Left ventricle myocardium superior (tissue), 1 donor: Measurements from ENCODE around the gene S100A9. TPM values are rescaled to one million over a fixed set of nuclear protein-coding genes. Genes with fewer than 3 reads are reported as not detected.
"Not testable (repeated sequence)": the region's sequence is repeated elsewhere in the genome, so short reads cannot be mapped to it uniquely, and the experiment has no call there.

Experiments
- ATAC-seq: fragments of 200-7000 bp; cut with Tn5 transposase; one replicate; pipeline ENCODE4 v1.9.1; 2020; ENCODE audit warnings: mild to moderate bottlenecking, moderate library complexity
- DNase-seq: peaks from one replicate; pipeline ENCODE4 v3.0.0-alpha.2; 2020
- intact Hi-C: fragments of 100-400 bp; cut with micrococcal nuclease; formaldehyde crosslinking; loops from one replicate; pipeline ENCODE4 v1.11.0; 2022
- total RNA-seq: library from RNA; stranded (reverse); fragmentation: NEBNext Ultra II Directional; extraction: Animal tissue kit (Norgen Biotek cat#: 25700); gene quantifications from one replicate; pipeline ENCODE4 v1.2.1, GENCODE V29; 2021
- donor health status: DM: no; HTN: yes; CAD: no; lungs with severe emphysema.

S100A9 gene
- total RNA-seq, 1 donor from 2014 or later, result 87.0 TPM

GRCh38 chr1:153399401-153400055 lies 41.9 kb downstream of the S100A9 start:
- DNase-seq (no peak), ATAC-seq (no peak)
- intact Hi-C loops, result no loop called here

- no peak for ATAC-seq
- intact Hi-C loops, result no loop called here
- DNase-seq, result no peak
Observed at GRCh38 chr1:153400244-153400643, 42.6 kb downstream of the S100A9 start.

GRCh38 chr1:153401461-153401860 lies 43.8 kb downstream of the S100A9 start:
- intact Hi-C loops, result no loop called here
- ATAC-seq, result no peak
- DNase-seq, result no peak

- ATAC-seq (no peak), DNase-seq (no peak)
- intact Hi-C loops, result no loop called here
Observed at GRCh38 chr1:153402226-153402625, 44.6 kb downstream of the S100A9 start.

GRCh38 chr1:153403421-153404085 lies 45.9 kb downstream of the S100A9 start:
- DNase-seq, result no peak
- intact Hi-C loops, result no loop called here
- ATAC-seq, result no peak

- DNase-seq (no peak), ATAC-seq (no peak)
- intact Hi-C loops, result no loop called here
Observed at GRCh38 chr1:153404086-153404635, 46.5 kb downstream of the S100A9 start.

GRCh38 chr1:153404768-153405167 lies 47.1 kb downstream of the S100A9 start:
- intact Hi-C loops, result no loop called here
- ATAC-seq, result no peak
- peak; percentile 61 for DNase-seq

GRCh38 chr1:153405825-153406599 lies 48.4 kb downstream of the S100A9 start:
- intact Hi-C loops, ATAC-seq: not testable (repeated sequence)

GRCh38 chr1:153407274-153407673 lies 49.6 kb downstream of the S100A9 start:
- ATAC-seq, DNase-seq, intact Hi-C loops: not testable (repeated sequence)

More at GRCh38 chr1:153405825-153406599, 48.4 kb downstream of the S100A9 start:
- not testable (repeated sequence) for DNase-seq

Other genes starting within 250 kb of the S100A9 start
- gene SPRR2F, start 244.3 kb upstream of the S100A9 start, total RNA-seq, result not detected
- not detected for gene SPRR2G, start 207.0 kb upstream of the S100A9 start, total RNA-seq
- not detected for gene LELP1, start 154.4 kb upstream of the S100A9 start, total RNA-seq
- gene PRR9, start 140.3 kb upstream of the S100A9 start, total RNA-seq, result not detected
- gene LORICRIN, start 98.2 kb upstream of the S100A9 start, total RNA-seq, result not detected
- not detected for gene PGLYRP3, start 44.9 kb upstream of the S100A9 start, total RNA-seq
- gene PGLYRP4, start 9.0 kb upstream of the S100A9 start, total RNA-seq, result not detected
- gene S100A12, start 17.8 kb downstream of the S100A9 start, total RNA-seq, result 3.5 TPM
- 40.7 TPM for gene S100A8, start 33.2 kb downstream of the S100A9 start, total RNA-seq
- gene S100A7A, start 58.7 kb downstream of the S100A9 start, total RNA-seq, result not detected
- gene S100A7, start 102.8 kb downstream of the S100A9 start, total RNA-seq, result not detected
- gene S100A6, start 178.1 kb downstream of the S100A9 start, total RNA-seq, result 201 TPM
- not detected for gene S100A5, start 183.1 kb downstream of the S100A9 start, total RNA-seq
- gene S100A4, start 188.0 kb downstream of the S100A9 start, total RNA-seq, result 114 TPM
- 0.79 TPM for gene S100A3, start 191.4 kb downstream of the S100A9 start, total RNA-seq
- 1.9 TPM for gene S100A2, start 208.0 kb downstream of the S100A9 start, total RNA-seq